K562 (cell line): ENCODE measurements around the gene PTPRG. TPM values are rescaled to one million over a fixed set of nuclear protein-coding genes. Genes with fewer than 3 reads are reported as not detected.

Experiments
- ATAC-seq: fragments of 200-7000 bp; cut with Tn5 transposase; 3 replicates; pipeline ENCODE4 v1.9.1; 2020; ENCODE audit warnings: moderate library complexity
- BruUV-seq: library from RNA; stranded (reverse); fragments of 400-500 nt; replicated peaks from 2 replicates; lab custom pipeline; 2021; lab: Mats Ljungman, UMichigan
- CTCF ChIA-PET: fragments of 300-600 bp; formaldehyde crosslinking; extraction: SDS; loops from one replicate; lab custom pipeline; 2021; ENCODE audit warnings: low intra/inter-chr PET ratio; lab: Yijun Ruan, JAX
- POLR2A ChIA-PET: fragments of 300-600, 350-650 bp; sonication (Branson Sonifier 250); formaldehyde crosslinking; extraction: SDS; loops from one replicate; lab custom pipeline; 2021; ENCODE audit warnings: antibody characterized with exemption, inconsistent platforms; lab: Yijun Ruan, JAX
- DNase-seq, 4 experiments: peaks; one replicate each; pipeline versions ENCODE4 v3.0.0 to v3.0.0-alpha.2; 2011 to 2018; ENCODE audit warnings: low spot score in 3 of 4, mixed read lengths in 3 of 4; ENCODE audit errors: extremely low read depth in 1 of 4
- FAIRE-seq: peaks from 2 replicates; lab custom pipeline; 2011; peaks lifted over from hg19 to GRCh38; lab: Jason Lieb, UNC
- H2AFZ ChIP-seq: 2 replicates; pipeline ENCODE4 v1.6.0; 2011; ENCODE audit warnings: low read depth, low read length, control low read depth, inconsistent platforms
- H3K27ac ChIP-seq: fragments of 200-600 bp; 3 replicates; pipeline ENCODE4 v1.8.0; 2011; ENCODE audit warnings: low read depth, mild to moderate bottlenecking, control low read depth, inconsistent platforms, low read length, moderate library complexity, mixed read lengths; ENCODE audit errors: extremely low read depth
- H3K27me3 ChIP-seq, 2 experiments: fragments of 300-600 bp in 1 of 2; 2 replicates in 1 of 2; 3 replicates in 1 of 2; pipeline versions ENCODE4 v1.6.0 to v1.8.0; 2011; ENCODE audit warnings: inconsistent platforms in 2 of 2, low read length in 2 of 2, mild to moderate bottlenecking in 1 of 2, mixed read lengths in 1 of 2, moderate library complexity in 1 of 2; ENCODE audit not compliant: control insufficient read depth in 2 of 2, insufficient read depth in 2 of 2
- H3K36me3 ChIP-seq: fragments of 300-600 bp; 3 replicates; pipeline ENCODE4 v1.8.0; 2011; ENCODE audit warnings: mild to moderate bottlenecking, low read length, inconsistent platforms; ENCODE audit not compliant: control insufficient read depth, insufficient read depth
- H3K4me1 ChIP-seq, 2 experiments: fragments of 200-600 bp in 1 of 2; replicated peaks in 1 of 2; 2 replicates in 1 of 2; 3 replicates in 1 of 2; pipeline versions ENCODE4 v1.5.1 to v1.8.0; 2011; ENCODE audit warnings: inconsistent platforms in 2 of 2, low read length in 2 of 2, mild to moderate bottlenecking in 1 of 2, mixed read lengths in 1 of 2, moderate library complexity in 1 of 2; ENCODE audit not compliant: control insufficient read depth in 2 of 2, insufficient read depth in 2 of 2
- H3K4me2 ChIP-seq: 2 replicates; pipeline ENCODE4 v1.6.1; 2011; ENCODE audit warnings: low read length, control low read depth, inconsistent platforms, mixed read lengths; ENCODE audit not compliant: insufficient read depth
- H3K4me3 ChIP-seq: fragments of 200-600 bp; sonication (generic), shearing (Covaris generic); 2 replicates; pipeline ENCODE4 v1.5.1; 2016; ENCODE audit warnings: control low read depth, inconsistent platforms
- H3K79me2 ChIP-seq: fragments of 200-600 bp; 3 replicates; pipeline ENCODE4 v1.8.0; 2011; ENCODE audit warnings: low read length, inconsistent platforms; ENCODE audit not compliant: control insufficient read depth, insufficient read depth
- H3K9ac ChIP-seq, 2 experiments: 2 replicates each; pipeline versions ENCODE4 v1.6.0 to v1.6.1; 2011; ENCODE audit warnings: low read depth in 2 of 2, low read length in 2 of 2, control low read depth in 1 of 2, inconsistent platforms in 1 of 2, mild to moderate bottlenecking in 1 of 2, mixed read lengths in 1 of 2; ENCODE audit not compliant: insufficient read depth in 1 of 2
- H3K9me1 ChIP-seq: one replicate; pipeline ENCODE4 v1.6.0; 2011; ENCODE audit warnings: inconsistent platforms, mild to moderate bottlenecking, low read length, moderate library complexity; ENCODE audit not compliant: control insufficient read depth, insufficient read depth
- H3K9me3 ChIP-seq: replicated peaks from 2 replicates; pipeline ENCODE4 v1.5.1; 2011; ENCODE audit warnings: low read depth, low read length, inconsistent platforms; ENCODE audit not compliant: control insufficient read depth, insufficient read depth
- H4K20me1 ChIP-seq: replicated peaks from 2 replicates; pipeline ENCODE4 v1.6.1; 2011; ENCODE audit warnings: low read length, inconsistent platforms, mixed read lengths; ENCODE audit not compliant: control insufficient read depth, insufficient read depth
- ARID1B ChIP-seq: fragments of 450-650 bp; IDR thresholded peaks from 2 replicates; pipeline ENCODE4 v1.6.1; 2016; ENCODE audit warnings: antibody characterized with exemption, mild to moderate bottlenecking, inconsistent platforms
- NRF1 ChIP-seq, 2 experiments: fragments of 450-650 bp; IDR thresholded peaks in 1 of 2; conservative IDR thresholded peaks in 1 of 2; 2 replicates each; pipeline ENCODE4 v1.6.1; 2014; ENCODE audit warnings: mild to moderate bottlenecking in 2 of 2
- RBM14 ChIP-seq: fragments of 200-400 bp; formaldehyde crosslinking; IDR thresholded peaks from 2 replicates; pipeline ENCODE4 v1.6.1; 2018; ENCODE audit warnings: low read depth, mild to moderate bottlenecking, low read length, moderate library complexity, borderline replicate concordance; ENCODE audit not compliant: insufficient read depth
- ZNF24 ChIP-seq: fragments of 450-650 bp; IDR thresholded peaks from 2 replicates; pipeline ENCODE4 v1.6.1; 2016
- ZNF589 ChIP-seq: fragments of 200-800 bp; sonication (Bioruptor generic); IDR thresholded peaks from 2 replicates; pipeline ENCODE4 v1.6.1; 2016; ENCODE audit warnings: low read depth, missing genetic modification characterization, missing compliant biosample characterization
- ZNF79 ChIP-seq: fragments of 250-450 bp; sonication (Bioruptor Pico); IDR thresholded peaks from 2 replicates; pipeline ENCODE4 v1.4.0; 2020; ENCODE audit warnings: low read depth, mild to moderate bottlenecking, moderate library complexity
- ZSCAN32 ChIP-seq: fragments of 450-650 bp; formaldehyde crosslinking; IDR thresholded peaks from 2 replicates; pipeline ENCODE4 v1.4.0; 2020; ENCODE audit warnings: mild to moderate bottlenecking, moderate library complexity
- WGBS: fragments of 100-300 bp; shearing (Covaris generic); methylation state at CpG from one replicate; pipeline ENCODE4 v1.1.6; 2016; ENCODE audit warnings: low coverage, mixed read lengths; ENCODE audit not compliant: insufficient coverage; ENCODE audit errors: missing lambda C conversion rate; 5-methylcytosine and 5-hydroxymethylcytosine counted together
- in situ Hi-C: fragments of 300-500 bp; cut with MboI; formaldehyde crosslinking; loops from 4 replicates; pipeline ENCODE4 v1.15.0; 2018; ENCODE audit warnings: inconsistent platforms, mixed read lengths
- intact Hi-C: fragments of 100-400 bp; cut with micrococcal nuclease; formaldehyde crosslinking; loops from 2 replicates; pipeline ENCODE4 v1.14.2; 2022
- polyA plus RNA-seq, 8 experiments: library from polyadenylated mRNA; depleted of rRNA in 4 of 8; stranded (reverse) in 5 of 8; unstranded in 3 of 8; fragments of >200 nt; fragmentation: Nextera tagmentation in 2 of 8; fragmentation: Illumina TruSeq in 1 of 8; extraction: Ambion mirVana in 2 of 8; extraction: Trizol in 1 of 8; gene quantifications; 2 replicates each; pipeline versions ENCODE4 v1.2.1 to v1.2.3, GENCODE V29; 2011 to 2014; ENCODE audit warnings: inconsistent platforms in 1 of 8, missing spikeins in 1 of 8
- total RNA-seq, 7 experiments: library from RNA; depleted of rRNA in 6 of 7; stranded (reverse); fragments of >200 nt in 6 of 7; fragmentation: Illumina TruSeq in 2 of 7; extraction: Trizol in 2 of 7; gene quantifications; 2 replicates each; pipeline versions ENCODE4 v1.2.1 to v1.2.3, GENCODE V29; 2011 to 2021; ENCODE audit warnings: low replicate concordance in 1 of 7
- TF ChIP-seq, protein P1 (sequence below): fragments of 450-650 bp; IDR thresholded peaks from 2 replicates; pipeline ENCODE4 v1.6.1; 2014; ENCODE audit warnings: low read depth, mild to moderate bottlenecking, moderate library complexity, borderline replicate concordance
- TF ChIP-seq, protein P2 (sequence below): fragments of 450-650 bp; IDR thresholded peaks from 2 replicates; pipeline ENCODE4 v1.6.1; 2017; ENCODE audit warnings: mild to moderate bottlenecking, moderate library complexity
- TF ChIP-seq, protein P3 (sequence below): sonication (generic); formaldehyde crosslinking; IDR thresholded peaks from 2 replicates; pipeline ENCODE4 v1.8.1; 2023; ENCODE audit warnings: mild to moderate bottlenecking, missing genetic modification reagents, moderate library complexity

PTPRG gene
- total and polyA plus RNA-seq, 9 of the 15 experiments (the other 6 are each of a cell fraction or from before 2014, with no cell fraction given) = 0.16 TPM; not detected in 8

DNA sequence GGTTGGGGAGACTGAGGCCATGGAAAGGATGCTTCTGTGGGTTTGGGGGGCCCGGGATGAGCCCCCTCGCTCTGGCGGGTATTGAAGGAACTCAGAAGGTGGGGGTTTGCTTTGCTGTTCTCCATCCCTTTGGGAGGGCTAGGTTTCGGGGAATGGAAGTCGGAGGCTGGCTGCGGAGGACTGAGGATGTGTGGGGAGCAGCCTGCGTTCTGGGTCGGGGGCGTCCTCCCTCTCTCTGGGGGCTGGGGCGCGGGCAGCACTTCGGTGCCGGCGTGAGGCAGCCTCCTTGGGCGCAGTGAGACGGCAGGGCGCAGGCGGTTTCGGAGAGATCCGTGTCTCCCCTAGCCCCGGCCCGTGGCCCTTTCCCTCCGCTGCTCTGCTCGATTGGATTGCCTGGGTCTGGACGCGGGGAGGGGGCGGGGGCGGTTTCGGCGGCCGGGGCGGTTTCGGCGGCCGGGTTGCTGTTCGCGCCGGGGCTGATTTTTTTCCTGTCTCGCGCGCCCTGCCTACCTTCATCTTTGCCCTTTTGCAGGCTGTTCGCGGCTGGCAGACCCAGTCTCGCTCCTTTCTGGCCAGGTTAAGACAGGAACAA is 1.4 kb downstream of the PTPRG start (continued):
- TF ChIP-seq, protein P1, sequence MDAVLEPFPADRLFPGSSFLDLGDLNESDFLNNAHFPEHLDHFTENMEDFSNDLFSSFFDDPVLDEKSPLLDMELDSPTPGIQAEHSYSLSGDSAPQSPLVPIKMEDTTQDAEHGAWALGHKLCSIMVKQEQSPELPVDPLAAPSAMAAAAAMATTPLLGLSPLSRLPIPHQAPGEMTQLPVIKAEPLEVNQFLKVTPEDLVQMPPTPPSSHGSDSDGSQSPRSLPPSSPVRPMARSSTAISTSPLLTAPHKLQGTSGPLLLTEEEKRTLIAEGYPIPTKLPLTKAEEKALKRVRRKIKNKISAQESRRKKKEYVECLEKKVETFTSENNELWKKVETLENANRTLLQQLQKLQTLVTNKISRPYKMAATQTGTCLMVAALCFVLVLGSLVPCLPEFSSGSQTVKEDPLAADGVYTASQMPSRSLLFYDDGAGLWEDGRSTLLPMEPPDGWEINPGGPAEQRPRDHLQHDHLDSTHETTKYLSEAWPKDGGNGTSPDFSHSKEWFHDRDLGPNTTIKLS = no peak
- TF ChIP-seq ZNF589 (CRISPR knock-in tag) (no peak), ZSCAN32 (no peak)
- TF ChIP-seq, protein P2, sequence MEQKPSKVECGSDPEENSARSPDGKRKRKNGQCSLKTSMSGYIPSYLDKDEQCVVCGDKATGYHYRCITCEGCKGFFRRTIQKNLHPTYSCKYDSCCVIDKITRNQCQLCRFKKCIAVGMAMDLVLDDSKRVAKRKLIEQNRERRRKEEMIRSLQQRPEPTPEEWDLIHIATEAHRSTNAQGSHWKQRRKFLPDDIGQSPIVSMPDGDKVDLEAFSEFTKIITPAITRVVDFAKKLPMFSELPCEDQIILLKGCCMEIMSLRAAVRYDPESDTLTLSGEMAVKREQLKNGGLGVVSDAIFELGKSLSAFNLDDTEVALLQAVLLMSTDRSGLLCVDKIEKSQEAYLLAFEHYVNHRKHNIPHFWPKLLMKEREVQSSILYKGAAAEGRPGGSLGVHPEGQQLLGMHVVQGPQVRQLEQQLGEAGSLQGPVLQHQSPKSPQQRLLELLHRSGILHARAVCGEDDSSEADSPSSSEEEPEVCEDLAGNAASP = no peak

DNA sequence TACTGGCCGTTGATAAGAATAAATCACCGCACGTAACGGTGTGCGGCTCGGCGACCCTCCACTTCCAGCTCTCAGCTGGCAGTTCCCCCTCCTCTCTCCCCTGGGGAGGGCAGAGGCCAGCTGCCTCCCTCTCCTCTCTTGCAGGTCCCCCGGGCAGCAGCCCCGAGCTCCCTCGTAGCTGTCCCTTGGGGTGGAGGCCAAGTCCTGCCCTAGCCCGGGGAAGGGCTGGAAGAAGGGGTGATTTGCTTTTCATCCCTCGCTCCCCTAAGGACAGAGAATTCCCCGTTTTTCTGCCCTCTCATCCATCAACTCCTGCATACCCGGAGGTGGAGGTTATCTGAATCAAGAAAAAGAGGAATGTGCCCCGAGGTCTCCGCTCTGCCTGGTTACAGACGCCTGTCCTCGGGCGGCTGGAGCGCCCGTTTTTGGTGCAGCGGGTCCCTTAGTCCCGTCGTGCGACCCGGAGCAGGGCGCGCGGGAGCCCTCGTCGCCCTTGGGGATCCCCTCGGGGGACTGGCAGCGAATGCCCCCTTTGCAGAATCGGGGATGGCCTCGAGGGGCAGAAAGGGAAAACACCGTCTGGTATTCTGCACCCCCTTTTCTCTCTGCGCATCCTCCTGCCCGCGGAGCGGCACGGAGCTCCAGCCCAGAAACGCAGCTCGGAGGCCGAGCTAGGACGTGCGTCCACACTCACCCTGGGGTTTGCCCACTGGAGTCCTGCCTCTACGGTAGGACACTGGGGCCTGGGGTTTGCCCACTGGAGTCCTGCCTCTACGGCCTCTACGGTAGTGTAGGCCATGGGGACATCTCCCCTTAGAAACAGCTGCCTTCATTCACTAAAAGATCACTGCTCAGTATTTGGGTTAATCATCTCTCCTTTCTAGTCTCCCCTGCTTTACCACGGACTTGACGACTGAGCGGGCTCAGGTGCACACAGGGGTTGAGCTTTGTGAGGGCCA is 2.2 kb downstream of the PTPRG start:
- Histone ChIP-seq H3K4me3 (no peak overlapping the region), H3K27me3 (0 out of 5 replicates have a peak, but pooled peaks cover 0 to 5% of the 10 kb centered on the region in 2 experiments), H3K36me3 (no peaks in the 10 kb centered on the region), H3K4me1 (0 out of 5 replicates have a peak, but pooled peaks cover 0 to 4% of the 10 kb centered on the region in 2 experiments), H4K20me1 (no peaks in the 10 kb centered on the region), H3K9me1 (no peaks in the 10 kb centered on the region), H3K9me3 (no peaks in the 10 kb centered on the region), H3K27ac (no peak overlapping the region), H2AFZ (no peak overlapping the region), H3K9ac (no peak overlapping the region), H3K79me2 (no peaks in the 10 kb centered on the region), H3K4me2 (no peak overlapping the region)
- no peak for FAIRE-seq
- no TSS peak for BruUV-seq
- no peak for DNase-seq
- ChIA-PET POLR2A (no interaction called here), CTCF (no interaction called here)
- in situ Hi-C loops = no loop called here
- intact Hi-C loops = no loop called here
- TF ChIP-seq, protein P3, sequence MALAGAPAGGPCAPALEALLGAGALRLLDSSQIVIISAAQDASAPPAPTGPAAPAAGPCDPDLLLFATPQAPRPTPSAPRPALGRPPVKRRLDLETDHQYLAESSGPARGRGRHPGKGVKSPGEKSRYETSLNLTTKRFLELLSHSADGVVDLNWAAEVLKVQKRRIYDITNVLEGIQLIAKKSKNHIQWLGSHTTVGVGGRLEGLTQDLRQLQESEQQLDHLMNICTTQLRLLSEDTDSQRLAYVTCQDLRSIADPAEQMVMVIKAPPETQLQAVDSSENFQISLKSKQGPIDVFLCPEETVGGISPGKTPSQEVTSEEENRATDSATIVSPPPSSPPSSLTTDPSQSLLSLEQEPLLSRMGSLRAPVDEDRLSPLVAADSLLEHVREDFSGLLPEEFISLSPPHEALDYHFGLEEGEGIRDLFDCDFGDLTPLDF (CRISPR knock-in tag) = no peak
- TF ChIP-seq NRF1 (conservative IDR thresholded peaks at IDR 0.05 in 1 of 2, IDR thresholded peaks at IDR 0.05 in 1 of 2) (no peak), RBM14 (no peak), ARID1B (no peak), ZNF24 (no peak), ZNF79 (no peak)
- ATAC-seq = no peak
- 3% methylated on average over 24 of the region's 52 CpGs for WGBS
